ENCODE data around the gene GORASP2. TPM values are rescaled to one million over a fixed set of nuclear protein-coding genes. Genes with fewer than 3 reads are reported as not detected.

Gene GORASP2
- total and polyA plus RNA-seq, 2 of the 4 experiments (the other 2 are of a cell fraction) = 53.1 to 156 TPM

GRCh38 chr2:170928824-170929685, at the start of gene GORASP2 (continued):
- TF ChIP-seq CEBPB (IDR thresholded peaks at IDR 0.05; ENCODE audit: low read depth, low read length) (no peak), RFX5 (IDR thresholded peaks at IDR 0.05; ENCODE audit: low read depth, low read length) (no peak), ELK1 (IDR thresholded peaks at IDR 0.05; ENCODE audit: borderline replicate concordance, low read depth, low read length) (no peak), RAD21 (IDR thresholded peaks at IDR 0.05; ENCODE audit: low read length) (peak; percentile 41)

GRCh38 chr2:170881840-170882239, 47.2 kb upstream of the GORASP2 start:
- Histone ChIP-seq H3K9me1 (ENCODE audit: insufficient read depth, low read length) (no peaks in the 10 kb centered on the region), H3K4ac (ENCODE audit: low read depth, low read length) (no peak overlapping the region), H3K56ac (ENCODE audit: extremely low read depth, insufficient read depth, low read length) (no peak overlapping the region), H3K4me2 (ENCODE audit: low read depth, low read length) (no peak overlapping the region), H3K4me1 (ENCODE audit: control insufficient read depth, insufficient read depth, low read length) (no peaks in the 10 kb centered on the region), H3K36me3 (ENCODE audit: control insufficient read depth, insufficient read depth, low read length) (no peaks in the 10 kb centered on the region), H3K9me3 (ENCODE audit: control insufficient read depth, insufficient read depth, low read length) (no peaks in the 10 kb centered on the region), H2BK5ac (ENCODE audit: low read depth, low read length, poor library complexity, severe bottlenecking) (no peak overlapping the region), H4K20me1 (ENCODE audit: insufficient read depth, low read length) (no peaks in the 10 kb centered on the region), H3K79me1 (ENCODE audit: low read depth in 1 of 2, low read length in 2 of 2) (no peaks in the 10 kb centered on the region), H3K14ac (replicated peaks; ENCODE audit: low read depth, low read length) (no peak overlapping the region), H4K5ac (ENCODE audit: low read depth, low read length) (no peak overlapping the region), H3K9ac (ENCODE audit: low read depth, low read length) (no peak overlapping the region), H3K27me3 (ENCODE audit: control insufficient read depth, insufficient read depth, low read length) (peaks cover 4% of the 10 kb centered on the region; the same call in 1 of the 2 replicates), H3K23ac (ENCODE audit: low read depth, low read length) (no peak overlapping the region), H3K18ac (ENCODE audit: low read depth, low read length) (no peak overlapping the region), H4K8ac (ENCODE audit: low read depth in 2 of 2, low read length in 2 of 2) (no peak overlapping the region), H2BK120ac (ENCODE audit: low read depth, low read length) (no peak overlapping the region), H2BK15ac (ENCODE audit: low read depth, low read length) (no peak overlapping the region), H2AK9ac (replicated peaks; ENCODE audit: low read depth, low read length, poor library complexity) (no peak overlapping the region), H4K91ac (ENCODE audit: insufficient read depth, low read depth, low read length) (no peak overlapping the region), H2AFZ (replicated peaks; ENCODE audit: low read length, poor library complexity) (no peak overlapping the region), H3K4me3 (ENCODE audit: insufficient read depth, low read depth, low read length) (no peak overlapping the region), H3K27ac (ENCODE audit: insufficient read depth, low read length) (no peak overlapping the region), H2AK5ac (ENCODE audit: low read depth, low read length) (no peak overlapping the region), H2BK20ac (ENCODE audit: low read depth, low read length) (no peak overlapping the region)
- ATAC-seq (ENCODE audit: low read depth) = no peak
- dilution Hi-C loops (cut with HindIII; ENCODE audit: low sequenced_read_pairs, unreplicated experiment) = no loop called here
- WGBS, 2 experiments (ENCODE audit: extremely low coverage in 2 of 2, insufficient read length in 1 of 2) = 33% methylated on average over 1 of the region's 3 CpGs; no CpG with 5 or more reads in 1 of the 2 experiments
- in situ Hi-C loops (cut with MboI; ENCODE audit: low sequenced_read_pairs) = no loop called here
- no TSS peak for BruUV-seq (replicated peaks)
- CTCF ChIA-PET = interaction anchor here (1.3 kb wide), 1 partner anchor 9 kb away, joined by 6 read pairs; no protein-coding TSS in a partner anchor
- intact Hi-C loops (cut with micrococcal nuclease) = no loop called here
- no peak for DNase-seq
- POLR2A ChIA-PET (ENCODE audit: unreplicated experiment) = no interaction called here
- no peak for TF ChIP-seq BHLHE40 (IDR thresholded peaks at IDR 0.05; ENCODE audit: low read depth, low read length)
- TF ChIP-seq NFE2L2 (IDR thresholded peaks at IDR 0.05; ENCODE audit: low read depth, low read length) = no peak
- TF ChIP-seq SMC3 (IDR thresholded peaks at IDR 0.05; ENCODE audit: low read depth, low read length) = no peak
- TF ChIP-seq FOS (IDR thresholded peaks at IDR 0.05; ENCODE audit: low read depth, low read length) = no peak
- TF ChIP-seq MAZ (IDR thresholded peaks at IDR 0.05; ENCODE audit: borderline replicate concordance, low read depth, low read length) = no peak
- no peak for TF ChIP-seq USF2 (IDR thresholded peaks at IDR 0.05; ENCODE audit: low read depth, low read length)
- no peak for TF ChIP-seq MAFK (IDR thresholded peaks at IDR 0.05; ENCODE audit: low read depth, low read length)
- no peak for TF ChIP-seq CTCF (conservative IDR thresholded peaks at IDR 0.05; ENCODE audit: low read depth, low read length)
- no peak for TF ChIP-seq MXI1 (IDR thresholded peaks at IDR 0.05; ENCODE audit: borderline replicate concordance, low read depth, low read length)
